Sigmoid colon (tissue), 7 donors: ENCODE measurements around the gene TGM6. TPM values are rescaled to one million over a fixed set of nuclear protein-coding genes. Genes with fewer than 3 reads are reported as not detected.

Experiments used
- DNase-seq: peaks from one replicate; pipeline ENCODE4 v3.0.0-alpha.2; 2019
- H3K27ac ChIP-seq, 4 donors: fragments of 200-600 bp; sonication (generic); one replicate each; pipeline ENCODE4 v1.5.1; 2016 to 2019; ENCODE audit warnings: mild to moderate bottlenecking in 1 of 4
- H3K27me3 ChIP-seq, 3 donors: fragments of 200-600 bp; sonication (generic); one replicate each; pipeline ENCODE4 v1.5.1; 2019; ENCODE audit warnings: mild to moderate bottlenecking in 1 of 3
- H3K36me3 ChIP-seq, 4 donors: fragments of 200-600 bp; sonication (generic); one replicate each; pipeline ENCODE4 v1.5.1; 2016 to 2019
- H3K4me1 ChIP-seq, 4 donors: fragments of 200-600 bp; sonication (generic); one replicate each; pipeline ENCODE4 v1.5.1; 2017 to 2019
- H3K4me3 ChIP-seq, 4 donors: fragments of 200-600 bp; sonication (generic); one replicate each; pipeline ENCODE4 v1.5.1; 2017 to 2019; ENCODE audit warnings: mild to moderate bottlenecking in 2 of 4, moderate library complexity in 1 of 4
- H3K9me3 ChIP-seq, 4 donors: fragments of 200-600 bp in 3 of 4; sonication (generic) in 3 of 4; one replicate each; pipeline versions ENCODE4 v1.5.1 to v1.6.1; 2013 to 2019
- CTCF ChIP-seq, 4 experiments: fragments of 450-650 bp in 3 of 4; fragments of 200-600 bp in 1 of 4; IDR thresholded peaks; one replicate each; pipeline ENCODE4 v1.5.1; 2016 to 2019; ENCODE audit warnings: antibody characterized with exemption in 4 of 4, mild to moderate bottlenecking in 3 of 4, moderate library complexity in 2 of 4
- EP300 ChIP-seq, 4 donors: sonication (generic); formaldehyde crosslinking; IDR thresholded peaks; one replicate each; pipeline ENCODE4 v1.6.1; 2017; ENCODE audit warnings: antibody characterized with exemption in 4 of 4
- POLR2A ChIP-seq, 2 donors: fragments of 450-650 bp; IDR thresholded peaks; one replicate each; pipeline ENCODE4 v1.6.1; 2016; ENCODE audit warnings: antibody characterized with exemption in 2 of 2, mild to moderate bottlenecking in 2 of 2, moderate library complexity in 2 of 2
- POLR2AphosphoS5 ChIP-seq, 4 donors: sonication (generic); formaldehyde crosslinking; IDR thresholded peaks; one replicate each; pipeline ENCODE4 v1.6.1; 2017; ENCODE audit warnings: antibody characterized with exemption in 4 of 4
- WGBS, 2 donors: extraction: QIAGEN DNeasy Blood & Tissue Kit; methylation state at CpG; one replicate each; pipeline ENCODE4 v1.1.7; 2013; 5-methylcytosine and 5-hydroxymethylcytosine counted together
- intact Hi-C: fragments of 100-400 bp; cut with DNase I; formaldehyde crosslinking; loops from one replicate; pipeline ENCODE4 v1.15.1; 2023
- polyA plus RNA-seq, 3 donors: library from polyadenylated mRNA; stranded (reverse); fragments of 200-250 nt; gene quantifications; one replicate each; pipeline ENCODE4 v1.2.3, GENCODE V29; 2013
- total RNA-seq, 4 donors: library from RNA; depleted of rRNA; stranded (reverse); fragments of >200 nt; gene quantifications; one replicate each; pipeline ENCODE4 v1.1.0, GENCODE V29; 2016
- donor health status: healthy with polysubstance abuse.
- donor health status: Bipolar disorder and iron deficiency.
- donor health status: healthy.

Gene TGM6
- total and polyA plus RNA-seq, 7 donors, result not detected

GRCh38 chr20:2398449-2398848 lies 17.7 kb downstream of the TGM6 start:
- no peaks in the 10 kb centered on the region for H3K36me3 ChIP-seq
- no peaks in the 10 kb centered on the region for H3K27me3 ChIP-seq
- WGBS, 2 donors, result 74 to 86% methylated on average over 1 of the region's 1 CpG
- DNase-seq, result no peak
- H3K9me3 ChIP-seq, result peaks cover 0 to 3% (median 0%) of the 10 kb centered on the region in 4 donors
- no peak overlapping the region for H3K27ac ChIP-seq
- intact Hi-C loops, result no loop called here
- H3K4me3 ChIP-seq, result no peak overlapping the region
- no peak for TF ChIP-seq CTCF (IDR thresholded peaks at IDR 0.05)
- no peak for TF ChIP-seq EP300 (IDR thresholded peaks at IDR 0.05)
- no peak for TF ChIP-seq POLR2AphosphoS5 (IDR thresholded peaks at IDR 0.05)
- no peak for TF ChIP-seq POLR2A (IDR thresholded peaks at IDR 0.05)
- H3K4me1 ChIP-seq, result no peaks in the 10 kb centered on the region

GRCh38 chr20:2399390-2399789 lies 18.7 kb downstream of the TGM6 start:
- Histone ChIP-seq H3K27ac (no peak overlapping the region), H3K36me3 (no peaks in the 10 kb centered on the region), H3K9me3 (peaks cover 0 to 3% (median 0%) of the 10 kb centered on the region in 4 donors), H3K4me1 (no peaks in the 10 kb centered on the region), H3K4me3 (no peak overlapping the region), H3K27me3 (no peaks in the 10 kb centered on the region)
- TF ChIP-seq POLR2AphosphoS5 (IDR thresholded peaks at IDR 0.05), result no peak
- no peak for TF ChIP-seq EP300 (IDR thresholded peaks at IDR 0.05)
- no peak for TF ChIP-seq POLR2A (IDR thresholded peaks at IDR 0.05)
- TF ChIP-seq CTCF (IDR thresholded peaks at IDR 0.05), result no peak
- no peak for DNase-seq
- 95 to 96% methylated on average over 16 of the region's 16 CpGs for WGBS, 2 donors
- intact Hi-C loops, result no loop called here

GRCh38 chr20:2400290-2400689 lies 19.6 kb downstream of the TGM6 start:
- TF ChIP-seq POLR2AphosphoS5 (IDR thresholded peaks at IDR 0.05) (no peak), CTCF (IDR thresholded peaks at IDR 0.05) (no peak), EP300 (IDR thresholded peaks at IDR 0.05) (no peak), POLR2A (IDR thresholded peaks at IDR 0.05) (no peak)
- Histone ChIP-seq H3K4me1 (no peaks in the 10 kb centered on the region), H3K4me3 (no peak overlapping the region), H3K9me3 (peaks cover 0 to 3% (median 0%) of the 10 kb centered on the region in 4 donors), H3K36me3 (no peaks in the 10 kb centered on the region), H3K27me3 (no peaks in the 10 kb centered on the region), H3K27ac (no peak overlapping the region)
- DNase-seq, result no peak
- WGBS, 2 donors, result 92% methylated on average over 11 of the region's 11 CpGs
- intact Hi-C loops, result no loop called here

GRCh38 chr20:2401527-2401926 lies 20.8 kb downstream of the TGM6 start:
- Histone ChIP-seq H3K36me3 (no peaks in the 10 kb centered on the region), H3K9me3 (peaks cover 0 to 3% (median 0%) of the 10 kb centered on the region in 4 donors), H3K27me3 (no peaks in the 10 kb centered on the region), H3K4me3 (no peak overlapping the region), H3K4me1 (no peaks in the 10 kb centered on the region), H3K27ac (no peak overlapping the region)
- 85 to 92% methylated on average over 2 of the region's 2 CpGs for whole genome bisulfite sequencing, 2 donors
- TF ChIP-seq POLR2AphosphoS5 (IDR thresholded peaks at IDR 0.05) (no peak), CTCF (IDR thresholded peaks at IDR 0.05) (no peak), POLR2A (IDR thresholded peaks at IDR 0.05) (no peak), EP300 (IDR thresholded peaks at IDR 0.05) (no peak)
- no peak for DNase-seq
- intact Hi-C loops, result no loop called here
